GM12875 (cell line): Measurements from ENCODE around the gene KIF6.

Experiments used
- H3K4me3 ChIP-seq: one replicate; pipeline ENCODE4 v1.5.1; 2011; ENCODE audit warnings: low read depth, low read length, control low read depth
- TF ChIP-seq, protein P1 (sequence below): IDR thresholded peaks from 2 replicates; pipeline ENCODE4 v1.5.1; 2011; ENCODE audit warnings: low read depth, mild to moderate bottlenecking, control low read depth, inconsistent platforms, low read length, moderate library complexity, borderline replicate concordance; ENCODE audit not compliant: insufficient read depth

KIF6 gene

DNA sequence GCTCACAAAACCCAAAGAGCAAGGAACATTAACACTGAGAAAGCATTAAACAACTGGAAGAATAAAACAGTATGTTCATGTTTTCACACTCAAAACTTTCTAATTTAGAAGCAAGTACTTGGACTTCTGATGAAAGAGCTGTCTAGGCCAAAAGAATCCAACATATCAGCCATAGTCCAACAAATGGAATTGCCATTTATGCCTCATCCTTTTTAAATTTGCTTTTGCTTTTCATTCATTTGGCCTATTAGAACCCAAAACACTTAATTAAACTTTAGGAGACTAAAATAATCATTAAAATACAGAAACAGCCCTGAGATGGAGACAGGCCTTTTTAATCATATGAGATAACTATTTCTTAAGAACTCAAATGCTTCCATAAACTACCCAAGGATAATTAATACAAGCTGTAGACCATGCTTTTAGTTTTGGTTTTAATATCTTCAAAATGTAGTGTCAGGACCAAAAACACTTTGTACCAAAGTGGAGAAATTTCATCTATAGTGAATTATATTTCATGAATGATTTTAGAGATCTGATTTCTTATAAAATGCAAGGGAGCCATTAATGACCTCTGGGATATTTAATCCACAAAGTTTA lies 166.5 kb downstream of the KIF6 start:
- H3K4me3 ChIP-seq: no peak overlapping the region
- TF ChIP-seq, protein P1, sequence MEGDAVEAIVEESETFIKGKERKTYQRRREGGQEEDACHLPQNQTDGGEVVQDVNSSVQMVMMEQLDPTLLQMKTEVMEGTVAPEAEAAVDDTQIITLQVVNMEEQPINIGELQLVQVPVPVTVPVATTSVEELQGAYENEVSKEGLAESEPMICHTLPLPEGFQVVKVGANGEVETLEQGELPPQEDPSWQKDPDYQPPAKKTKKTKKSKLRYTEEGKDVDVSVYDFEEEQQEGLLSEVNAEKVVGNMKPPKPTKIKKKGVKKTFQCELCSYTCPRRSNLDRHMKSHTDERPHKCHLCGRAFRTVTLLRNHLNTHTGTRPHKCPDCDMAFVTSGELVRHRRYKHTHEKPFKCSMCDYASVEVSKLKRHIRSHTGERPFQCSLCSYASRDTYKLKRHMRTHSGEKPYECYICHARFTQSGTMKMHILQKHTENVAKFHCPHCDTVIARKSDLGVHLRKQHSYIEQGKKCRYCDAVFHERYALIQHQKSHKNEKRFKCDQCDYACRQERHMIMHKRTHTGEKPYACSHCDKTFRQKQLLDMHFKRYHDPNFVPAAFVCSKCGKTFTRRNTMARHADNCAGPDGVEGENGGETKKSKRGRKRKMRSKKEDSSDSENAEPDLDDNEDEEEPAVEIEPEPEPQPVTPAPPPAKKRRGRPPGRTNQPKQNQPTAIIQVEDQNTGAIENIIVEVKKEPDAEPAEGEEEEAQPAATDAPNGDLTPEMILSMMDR: no peak

DNA sequence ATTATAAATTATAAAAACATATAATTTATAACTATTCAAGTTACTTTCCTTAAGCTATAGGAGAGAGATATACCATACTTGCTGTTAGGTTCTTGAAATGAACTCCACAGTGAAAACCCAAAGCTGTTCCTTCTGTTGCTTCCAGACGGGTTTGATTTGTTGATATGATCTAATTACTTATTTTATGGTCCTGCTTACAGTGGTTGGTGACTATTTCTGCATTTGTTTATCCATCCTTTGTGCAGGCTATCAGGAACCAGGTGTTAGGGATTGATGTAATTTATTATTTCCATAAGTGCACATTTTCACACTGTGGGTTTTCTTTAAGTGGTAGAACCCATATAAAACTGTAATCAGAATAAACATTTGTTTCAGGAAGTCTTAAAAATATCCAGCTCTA lies 167.1 kb downstream of the KIF6 start:
- TF ChIP-seq, protein P1: no peak
- no peak overlapping the region for H3K4me3 ChIP-seq

DNA sequence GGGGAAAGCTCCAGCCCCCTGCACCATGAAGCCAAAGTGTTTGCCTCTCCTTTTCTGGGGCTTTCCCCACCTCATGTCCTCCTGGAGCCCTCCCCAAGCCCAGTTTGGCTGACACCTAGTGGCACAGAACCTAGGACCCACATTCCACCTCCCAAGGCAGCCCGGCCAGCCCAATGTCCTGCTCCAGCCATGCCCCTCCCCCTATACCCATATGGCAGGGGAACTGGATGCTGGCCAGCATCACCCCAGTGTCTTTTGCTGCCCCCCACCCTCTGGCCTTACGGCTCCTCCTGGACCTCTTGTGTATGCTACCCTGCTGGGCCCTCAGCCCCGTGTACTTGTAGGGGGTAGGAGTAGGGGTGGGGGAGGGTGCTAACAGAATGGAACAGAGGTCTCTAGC lies 170.1 kb downstream of the KIF6 start:
- H3K4me3 ChIP-seq: no peak overlapping the region
- TF ChIP-seq, protein P1: no peak

DNA sequence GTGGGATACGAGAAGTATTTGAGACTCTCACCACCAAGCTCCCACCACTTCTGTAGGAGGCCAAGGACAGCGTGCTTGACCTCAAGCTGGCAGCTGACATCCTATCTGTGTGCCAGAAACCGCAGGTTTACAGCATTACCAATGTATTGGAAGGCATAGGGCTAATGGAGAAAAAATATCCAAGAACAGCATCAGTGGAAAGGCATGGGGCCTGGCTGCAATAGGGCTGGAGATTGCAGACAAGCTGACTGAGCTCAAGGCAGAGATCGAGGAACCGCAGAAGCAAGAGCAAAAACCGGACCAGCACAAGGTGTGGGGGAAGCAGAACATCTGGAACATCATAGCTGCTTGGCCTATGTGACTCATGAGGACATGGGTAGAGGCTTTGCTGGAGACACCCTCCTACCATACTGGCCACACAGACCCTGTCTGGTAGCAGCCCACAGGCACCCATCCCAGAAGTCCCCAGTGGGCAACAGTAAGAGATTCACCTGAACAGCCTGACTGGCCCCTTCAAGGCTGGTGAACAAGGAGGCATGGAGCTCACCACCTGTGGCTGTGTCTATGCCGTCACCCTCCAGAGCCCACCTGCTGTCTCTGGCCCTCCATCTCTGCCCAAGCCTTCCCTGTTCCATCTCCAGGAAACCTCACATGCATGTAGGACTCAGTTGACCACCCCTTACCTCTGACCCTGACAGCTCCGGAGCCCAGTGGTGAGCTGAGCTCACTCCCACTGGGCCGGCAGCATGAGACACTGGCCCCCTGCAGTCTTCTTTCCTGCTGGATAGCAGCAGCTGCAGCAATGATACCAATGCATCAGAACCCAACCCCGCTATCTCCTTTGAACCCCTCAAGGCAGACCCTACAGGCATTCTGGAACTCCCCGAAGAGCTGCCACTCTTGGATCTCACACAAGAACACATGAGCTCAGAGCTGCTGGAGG lies 171.1 kb downstream of the KIF6 start:
- no peak overlapping the region for H3K4me3 ChIP-seq
- TF ChIP-seq, protein P1: no peak

DNA sequence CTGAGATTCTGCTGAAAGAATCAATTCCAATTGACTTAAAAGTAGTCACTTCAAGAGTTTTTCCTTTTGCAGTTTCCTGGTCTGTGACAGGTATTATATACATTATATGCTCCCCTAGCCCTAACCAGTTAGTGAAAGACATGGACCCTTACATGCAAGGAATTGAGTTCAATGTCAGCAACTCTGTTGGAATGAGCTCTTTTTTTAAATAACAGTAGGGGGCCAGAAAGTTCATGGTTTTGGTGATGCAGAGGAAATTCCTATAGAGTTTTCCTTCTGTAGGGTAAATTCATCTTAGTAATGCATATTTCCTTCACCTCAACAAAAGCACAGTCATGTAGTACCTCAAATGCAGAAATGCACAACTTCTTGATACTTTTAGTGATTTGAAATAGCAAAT lies 172.2 kb downstream of the KIF6 start:
- no peak overlapping the region for H3K4me3 ChIP-seq
- TF ChIP-seq, protein P1: no peak

DNA sequence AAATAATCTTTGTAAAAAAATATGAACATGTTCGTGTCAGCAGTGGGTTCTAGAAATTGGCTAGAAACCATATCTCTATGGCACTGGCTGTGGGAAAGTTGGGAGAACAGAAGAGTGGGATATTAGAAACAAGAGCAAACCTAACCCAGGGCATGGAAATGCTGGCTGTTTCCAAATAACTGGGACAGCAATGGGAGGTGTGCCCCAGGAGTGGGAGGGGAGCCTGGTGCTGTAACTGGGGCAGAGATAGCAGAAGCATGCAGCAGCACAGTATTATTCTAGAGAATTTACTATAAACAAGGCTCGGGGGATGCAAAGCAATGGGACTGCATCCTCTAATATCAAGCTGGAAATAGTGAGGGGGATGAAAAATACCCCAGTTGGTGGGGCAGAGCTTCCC lies 175.0 kb downstream of the KIF6 start:
- H3K4me3 ChIP-seq: no peak overlapping the region
- TF ChIP-seq, protein P1: no peak

DNA sequence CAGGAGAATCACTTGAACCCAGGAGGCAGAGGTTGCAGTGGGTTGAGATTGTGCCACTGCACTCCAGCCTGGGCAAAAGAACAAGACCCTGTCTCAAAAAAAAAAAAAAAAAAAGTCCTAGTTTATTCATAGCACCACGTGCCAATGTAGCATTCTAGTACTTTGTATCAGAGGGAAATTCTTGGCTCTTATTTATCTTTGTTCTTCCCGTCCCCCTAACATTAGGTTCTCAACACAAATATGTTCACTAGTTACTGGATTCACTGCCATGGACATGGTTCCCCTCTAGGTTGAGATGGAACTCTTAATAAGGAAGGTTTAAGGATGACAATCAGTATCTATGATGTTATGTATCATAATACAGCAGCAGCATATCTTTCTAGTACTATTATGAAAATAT lies 178.5 kb downstream of the KIF6 start:
- TF ChIP-seq, protein P1: no peak
- H3K4me3 ChIP-seq: no peak overlapping the region
